GM23338 (cell line): ENCODE results near the gene SETDB1. TPM values are rescaled to one million over a fixed set of nuclear protein-coding genes. Genes with fewer than 3 reads are reported as not detected.
A peak's percentile ranks its signal among the peaks of the same experiment; 100 is the strongest.

ENCODE experiments used
- ATAC-seq: fragments of 200-7000 bp; cut with Tn5 transposase; 3 replicates; pipeline ENCODE4 v1.9.1; 2020
- DNase-seq: peaks from one replicate; pipeline ENCODE4 v3.0.0-alpha.2; 2015; ENCODE audit warnings: low spot score
- H2AFZ ChIP-seq: fragments of 200-600 bp; sonication (generic); 2 replicates; pipeline ENCODE4 v1.8.0; 2016; ENCODE audit warnings: antibody characterized with exemption, mild to moderate bottlenecking, moderate library complexity
- H3F3A ChIP-seq: fragments of 200-600 bp; sonication (generic); replicated peaks from 2 replicates; pipeline ENCODE4 v1.8.0; 2017; ENCODE audit warnings: antibody characterized with exemption, mixed run types, low read depth
- H3K27ac ChIP-seq: fragments of 200-600 bp; sonication (generic); 2 replicates; pipeline ENCODE4 v1.6.1; 2016; ENCODE audit warnings: low read depth
- H3K27me3 ChIP-seq: fragments of 200-600 bp; sonication (generic); 2 replicates; pipeline ENCODE4 v1.8.0; 2016; ENCODE audit warnings: mild to moderate bottlenecking, mixed run types, moderate library complexity; ENCODE audit not compliant: insufficient read depth
- H3K36me3 ChIP-seq: fragments of 200-600 bp; sonication (generic); 2 replicates; pipeline ENCODE4 v1.8.0; 2016; ENCODE audit warnings: mild to moderate bottlenecking; ENCODE audit not compliant: insufficient read depth
- H3K4me1 ChIP-seq: fragments of 200-600 bp; sonication (generic); 2 replicates; pipeline ENCODE4 v1.8.0; 2016; ENCODE audit warnings: mild to moderate bottlenecking, moderate library complexity; ENCODE audit not compliant: insufficient read depth
- H3K4me2 ChIP-seq: fragments of 200-600 bp; sonication (generic); 2 replicates; pipeline ENCODE4 v1.7.1; 2017; ENCODE audit warnings: mixed run types
- H3K4me3 ChIP-seq: fragments of 200-600 bp; sonication (generic); 2 replicates; pipeline ENCODE4 v1.6.1; 2016; ENCODE audit warnings: mixed run types
- H3K79me2 ChIP-seq: fragments of 200-600 bp; sonication (generic); replicated peaks from 2 replicates; pipeline ENCODE4 v1.8.0; 2017; ENCODE audit warnings: mild to moderate bottlenecking; ENCODE audit not compliant: insufficient read depth
- H3K9me2 ChIP-seq: fragments of 200-600 bp; sonication (generic); 2 replicates; pipeline ENCODE4 v1.8.0; 2017; ENCODE audit not compliant: insufficient read depth
- H4K20me1 ChIP-seq: fragments of 200-600 bp; sonication (generic); replicated peaks from 2 replicates; pipeline ENCODE4 v1.8.0; 2017; ENCODE audit warnings: mild to moderate bottlenecking; ENCODE audit not compliant: insufficient read depth
- H3K27ac Mint-ChIP-seq: 2 replicates; pipeline ENCODE4 v1.8.0; 2020; ENCODE audit warnings: inconsistent platforms, mild to moderate bottlenecking, moderate library complexity, mixed read lengths
- H3K27me3 Mint-ChIP-seq: 3 replicates; pipeline ENCODE4 v1.8.0; 2022; ENCODE audit warnings: low read depth, mild to moderate bottlenecking, moderate library complexity, mixed read lengths, inconsistent platforms; ENCODE audit not compliant: insufficient read depth, poor library complexity
- H3K36me3 Mint-ChIP-seq: 3 replicates; pipeline ENCODE4 v1.8.0; 2021; ENCODE audit warnings: low read depth, mild to moderate bottlenecking, inconsistent platforms, moderate library complexity, mixed read lengths
- H3K4me1 Mint-ChIP-seq: 3 replicates; pipeline ENCODE4 v1.8.0; 2020; ENCODE audit warnings: mild to moderate bottlenecking, inconsistent platforms, mixed read lengths
- H3K4me3 Mint-ChIP-seq: 3 replicates; pipeline ENCODE4 v1.8.0; 2021; ENCODE audit warnings: moderate library complexity, mild to moderate bottlenecking, inconsistent platforms, mixed read lengths
- H3K9me3 Mint-ChIP-seq: 3 replicates; pipeline ENCODE4 v1.8.0; 2020; ENCODE audit warnings: moderate library complexity, mild to moderate bottlenecking, inconsistent platforms, mixed read lengths
- EZH2phosphoT487 ChIP-seq: fragments of 200-600 bp; sonication (generic); IDR thresholded peaks from one replicate; pipeline ENCODE4 v1.8.1; 2018; ENCODE audit warnings: antibody characterized with exemption; ENCODE audit not compliant: unreplicated experiment
- JUNB ChIP-seq: IDR thresholded peaks from one replicate; pipeline ENCODE4 v1.6.1; 2016; ENCODE audit warnings: antibody characterized with exemption; ENCODE audit not compliant: unreplicated experiment
- ZNF114 ChIP-seq: fragments of 250-450 bp; sonication (Bioruptor Pico); IDR thresholded peaks from 2 replicates; pipeline ENCODE4 v1.5.0; 2020; ENCODE audit warnings: mild to moderate bottlenecking, moderate library complexity
- ZNF331 ChIP-seq: fragments of 250-450 bp; sonication (Bioruptor Pico); IDR thresholded peaks from 2 replicates; pipeline ENCODE4 v1.5.0; 2020; ENCODE audit warnings: low read depth, mild to moderate bottlenecking, moderate library complexity
- polyA plus RNA-seq: library from polyadenylated mRNA; unstranded; fragments of >200 nt; fragmentation: Nextera tagmentation; extraction: Ambion mirVana; gene quantifications from 2 replicates; pipeline ENCODE4 v1.2.1, GENCODE V29; 2016
- total RNA-seq: library from RNA; depleted of rRNA; stranded (reverse); fragments of >200 nt; shearing (Covaris generic); gene quantifications from 2 replicates; pipeline ENCODE4 v1.2.3, GENCODE V29; 2014
- TF ChIP-seq, protein P1 (sequence below), 2 experiments: fragments of 200-600 bp in 1 of 2; sonication (generic) in 1 of 2; conservative IDR thresholded peaks; 2 replicates each; pipeline versions ENCODE4 v1.5.1 to v1.6.1; 2016 to 2017; ENCODE audit warnings: antibody characterized with exemption in 2 of 2, low read depth in 2 of 2, mild to moderate bottlenecking in 2 of 2, moderate library complexity in 1 of 2
- TF ChIP-seq, protein P2 (sequence below): IDR thresholded peaks from one replicate; pipeline ENCODE4 v1.6.1; 2018; ENCODE audit warnings: antibody characterized with exemption; ENCODE audit not compliant: unreplicated experiment

The SETDB1 gene
- total and polyA plus RNA-seq, 2 experiments from 2014 or later, result 16.9 to 47.4 TPM

DNA sequence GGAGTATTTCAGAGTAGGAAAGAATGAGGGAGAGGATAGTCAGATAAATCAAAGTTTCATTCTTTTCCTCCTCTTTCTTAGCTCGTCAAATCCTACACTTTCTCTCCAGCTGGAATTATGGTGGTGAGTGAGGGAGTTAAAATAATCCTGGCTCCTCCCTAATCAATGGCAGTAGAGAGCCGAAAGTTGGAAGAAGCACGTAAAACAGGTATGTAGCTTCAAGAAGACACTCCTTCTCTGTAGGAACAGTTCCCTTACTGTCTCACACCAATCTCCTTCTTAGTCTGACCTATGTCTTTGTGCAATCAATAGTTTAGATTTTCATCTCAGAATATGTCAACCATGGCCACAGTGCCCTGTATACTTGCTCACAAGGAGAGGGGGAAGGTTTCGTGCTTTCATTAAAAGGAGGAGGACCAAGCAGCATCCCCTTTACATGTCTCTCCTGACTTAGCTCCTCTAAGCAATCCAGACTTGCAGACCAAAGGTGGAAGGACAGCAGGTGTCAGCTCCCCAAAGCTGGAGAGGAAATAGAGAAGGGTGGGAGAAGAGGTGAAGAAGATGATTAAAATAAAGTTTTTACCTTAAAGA lies 79.7 kb downstream of the SETDB1 start:
- Histone ChIP-seq H3K4me3 (peak overlapping the region; percentile 51), H3K4me1 (peaks cover 25% of the 10 kb centered on the region), H3K27me3 (no peaks in the 10 kb centered on the region), H2AFZ (peak overlapping the region; percentile 60), H3K36me3 (no peaks in the 10 kb centered on the region), H3K79me2 (peaks cover 15% of the 10 kb centered on the region), H3K4me2 (peak overlapping the region; percentile 85), H3K27ac (peak overlapping the region; percentile 73; the same call in 1 of the 2 replicates), H3F3A (peaks cover 10% of the 10 kb centered on the region; the same call in 1 of the 2 replicates), H3K9me2 (no peaks in the 10 kb centered on the region), H4K20me1 (no peaks in the 10 kb centered on the region)
- Mint-ChIP-seq H3K27me3 (peaks cover 25% of the 10 kb centered on the region), H3K27ac (peak overlapping the region; percentile 96), H3K36me3 (peaks cover 3% of the 10 kb centered on the region; the same call in 2 of the 3 replicates), H3K4me3 (peak overlapping the region; percentile 94), H3K4me1 (peaks cover 41% of the 10 kb centered on the region), H3K9me3 (no peaks in the 10 kb centered on the region)
- TF ChIP-seq, protein P1, sequence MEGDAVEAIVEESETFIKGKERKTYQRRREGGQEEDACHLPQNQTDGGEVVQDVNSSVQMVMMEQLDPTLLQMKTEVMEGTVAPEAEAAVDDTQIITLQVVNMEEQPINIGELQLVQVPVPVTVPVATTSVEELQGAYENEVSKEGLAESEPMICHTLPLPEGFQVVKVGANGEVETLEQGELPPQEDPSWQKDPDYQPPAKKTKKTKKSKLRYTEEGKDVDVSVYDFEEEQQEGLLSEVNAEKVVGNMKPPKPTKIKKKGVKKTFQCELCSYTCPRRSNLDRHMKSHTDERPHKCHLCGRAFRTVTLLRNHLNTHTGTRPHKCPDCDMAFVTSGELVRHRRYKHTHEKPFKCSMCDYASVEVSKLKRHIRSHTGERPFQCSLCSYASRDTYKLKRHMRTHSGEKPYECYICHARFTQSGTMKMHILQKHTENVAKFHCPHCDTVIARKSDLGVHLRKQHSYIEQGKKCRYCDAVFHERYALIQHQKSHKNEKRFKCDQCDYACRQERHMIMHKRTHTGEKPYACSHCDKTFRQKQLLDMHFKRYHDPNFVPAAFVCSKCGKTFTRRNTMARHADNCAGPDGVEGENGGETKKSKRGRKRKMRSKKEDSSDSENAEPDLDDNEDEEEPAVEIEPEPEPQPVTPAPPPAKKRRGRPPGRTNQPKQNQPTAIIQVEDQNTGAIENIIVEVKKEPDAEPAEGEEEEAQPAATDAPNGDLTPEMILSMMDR (conservative IDR thresholded peaks at IDR 0.05; ENCODE audit: low read depth in 2 of 2), result no peak
- TF ChIP-seq JUNB (no peak), ZNF331 (CRISPR knock-in tag) (no peak), EZH2phosphoT487 (no peak)
- no peak for DNase-seq
- ATAC-seq, result no peak

DNA sequence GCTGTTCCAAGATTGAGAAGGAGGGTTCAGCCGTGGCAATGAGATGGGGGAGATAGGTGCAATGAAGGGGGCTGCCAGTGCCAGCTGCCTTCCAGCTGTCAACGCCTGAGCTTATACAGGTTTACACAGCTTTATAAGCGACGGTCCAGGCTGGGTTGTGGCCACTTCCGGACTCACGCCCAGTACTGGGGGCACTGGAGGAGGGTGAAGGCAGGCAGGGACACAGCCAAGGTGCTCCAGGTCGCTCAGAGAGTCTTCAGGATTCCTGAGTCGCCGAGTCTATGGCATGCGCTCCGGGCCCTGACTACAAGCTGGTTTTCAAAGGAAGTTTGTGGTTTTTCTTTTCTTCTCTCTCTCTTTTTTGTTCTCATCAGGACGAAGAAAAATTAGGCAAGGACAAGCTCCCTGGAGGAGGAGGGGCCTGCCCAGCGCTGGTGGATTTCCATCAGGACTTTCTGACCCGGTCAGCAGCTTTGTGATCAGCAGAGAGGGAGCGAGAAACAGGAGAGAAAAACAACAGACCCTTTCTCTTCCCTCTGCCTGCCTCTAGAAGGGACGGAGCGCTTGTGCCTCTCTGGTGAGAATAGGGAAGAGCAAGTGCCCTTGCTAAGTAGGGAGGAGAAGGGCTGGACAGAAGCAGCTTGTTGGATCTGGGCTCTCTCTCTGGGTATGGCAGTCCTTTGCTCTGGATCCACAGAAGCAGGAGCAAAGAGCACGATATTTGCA lies 80.3 kb downstream of the SETDB1 start, which contains the start of gene MINDY1:
Gene MINDY1, minus strand, starts transcription at position 576 of the 726 bp plus-strand sequence. CDS start 4,285 bp downstream, outside the sequence.
- Histone ChIP-seq H3K4me3 (peak within 1 kb of the TSS; percentile 84), H3K4me1 (peaks cover 25% of the 10 kb centered on the region), H3K27ac (peak within 1 kb of the TSS; percentile 73), H3K79me2 (peaks cover 15% of the 10 kb centered on the region), H3K27me3 (no peaks in the 10 kb centered on the region), H2AFZ (peak within 1 kb of the TSS; percentile 83), H3K36me3 (no peaks in the 10 kb centered on the region), H3K9me2 (no peaks in the 10 kb centered on the region), H4K20me1 (no peaks in the 10 kb centered on the region; the same call in 1 of the 2 replicates), H3F3A (peaks cover 10% of the 10 kb centered on the region; the same call in 1 of the 2 replicates), H3K4me2 (peak within 1 kb of the TSS; percentile 85)
- peak within 1 kb of the TSS; percentile 94 for H3K4me3 Mint-ChIP-seq
- peaks cover 23% of the 10 kb centered on the region for H3K27me3 Mint-ChIP-seq
- peak; percentile 94 for DNase-seq
- peak within 1 kb of the TSS; percentile 96 for H3K27ac Mint-ChIP-seq
- H3K9me3 Mint-ChIP-seq, result no peaks in the 10 kb centered on the region
- H3K36me3 Mint-ChIP-seq, result peaks cover 3% of the 10 kb centered on the region; the same call in 2 of the 3 replicates
- ATAC-seq, result peak; percentile 88
- H3K4me1 Mint-ChIP-seq, result peaks cover 41% of the 10 kb centered on the region
- TF ChIP-seq, protein P1 (conservative IDR thresholded peaks at IDR 0.05; ENCODE audit: low read depth in 2 of 2), result peak; percentile 36 to 61
- TF ChIP-seq, protein P2, sequence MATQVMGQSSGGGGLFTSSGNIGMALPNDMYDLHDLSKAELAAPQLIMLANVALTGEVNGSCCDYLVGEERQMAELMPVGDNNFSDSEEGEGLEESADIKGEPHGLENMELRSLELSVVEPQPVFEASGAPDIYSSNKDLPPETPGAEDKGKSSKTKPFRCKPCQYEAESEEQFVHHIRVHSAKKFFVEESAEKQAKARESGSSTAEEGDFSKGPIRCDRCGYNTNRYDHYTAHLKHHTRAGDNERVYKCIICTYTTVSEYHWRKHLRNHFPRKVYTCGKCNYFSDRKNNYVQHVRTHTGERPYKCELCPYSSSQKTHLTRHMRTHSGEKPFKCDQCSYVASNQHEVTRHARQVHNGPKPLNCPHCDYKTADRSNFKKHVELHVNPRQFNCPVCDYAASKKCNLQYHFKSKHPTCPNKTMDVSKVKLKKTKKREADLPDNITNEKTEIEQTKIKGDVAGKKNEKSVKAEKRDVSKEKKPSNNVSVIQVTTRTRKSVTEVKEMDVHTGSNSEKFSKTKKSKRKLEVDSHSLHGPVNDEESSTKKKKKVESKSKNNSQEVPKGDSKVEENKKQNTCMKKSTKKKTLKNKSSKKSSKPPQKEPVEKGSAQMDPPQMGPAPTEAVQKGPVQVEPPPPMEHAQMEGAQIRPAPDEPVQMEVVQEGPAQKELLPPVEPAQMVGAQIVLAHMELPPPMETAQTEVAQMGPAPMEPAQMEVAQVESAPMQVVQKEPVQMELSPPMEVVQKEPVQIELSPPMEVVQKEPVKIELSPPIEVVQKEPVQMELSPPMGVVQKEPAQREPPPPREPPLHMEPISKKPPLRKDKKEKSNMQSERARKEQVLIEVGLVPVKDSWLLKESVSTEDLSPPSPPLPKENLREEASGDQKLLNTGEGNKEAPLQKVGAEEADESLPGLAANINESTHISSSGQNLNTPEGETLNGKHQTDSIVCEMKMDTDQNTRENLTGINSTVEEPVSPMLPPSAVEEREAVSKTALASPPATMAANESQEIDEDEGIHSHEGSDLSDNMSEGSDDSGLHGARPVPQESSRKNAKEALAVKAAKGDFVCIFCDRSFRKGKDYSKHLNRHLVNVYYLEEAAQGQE, result peak; percentile 29
- TF ChIP-seq EZH2phosphoT487 (no peak), ZNF114 (CRISPR knock-in tag) (no peak)
